HG03097 (cell line): Measurements from ENCODE around the gene UNC45A.
"Not testable (repeated sequence)": the region's sequence is repeated elsewhere in the genome, so short reads cannot be mapped to it uniquely, and the experiment has no call there.

ENCODE experiments used
- ATAC-seq: cut with Tn5 transposase; IDR thresholded peaks from one replicate; pipeline ENCODE4 v1.9.1; 2021; ENCODE audit not compliant: unreplicated experiment, low FRiP score

UNC45A gene

GRCh38 chr15:90915808-90916440 is 19.2 kb upstream of the UNC45A start:
- ATAC-seq: no peak

- no peak for ATAC-seq
Measured at GRCh38 chr15:90916461-90916860, 18.6 kb upstream of the UNC45A start.

GRCh38 chr15:90917569-90917968 is 17.5 kb upstream of the UNC45A start:
- ATAC-seq: no peak

- ATAC-seq: no peak
Measured at GRCh38 chr15:90918034-90918788, 16.9 kb upstream of the UNC45A start.

- ATAC-seq: no peak
Measured at GRCh38 chr15:90918835-90919234, 16.2 kb upstream of the UNC45A start.

GRCh38 chr15:90921887-90922286 is 13.2 kb upstream of the UNC45A start:
- ATAC-seq: no peak

GRCh38 chr15:90922712-90923322 is 12.3 kb upstream of the UNC45A start:
- ATAC-seq: not testable (repeated sequence)

GRCh38 chr15:90924375-90924774 is 10.7 kb upstream of the UNC45A start:
- peak; percentile 66 for ATAC-seq

- not testable (repeated sequence) for ATAC-seq
Measured at GRCh38 chr15:90926766-90927165, 8.3 kb upstream of the UNC45A start.

- not testable (repeated sequence) for ATAC-seq
Measured at GRCh38 chr15:90928106-90928505, 7.0 kb upstream of the UNC45A start.

- ATAC-seq: no peak
Measured at GRCh38 chr15:90929246-90930019, 5.7 kb upstream of the UNC45A start.

- ATAC-seq: no peak
Measured at GRCh38 chr15:90930861-90931574, 4.1 kb upstream of the UNC45A start.

- no peak for ATAC-seq
Measured at GRCh38 chr15:90931575-90931827, 3.6 kb upstream of the UNC45A start.

GRCh38 chr15:90931828-90932659 is 3.0 kb upstream of the UNC45A start, which contains the start of gene HDDC3:
TSS of gene HDDC3 (minus strand) at chr15:90932549. CDS start at chr15:90932540, 9 bp downstream.
- peak; percentile 40 for ATAC-seq

- no peak for ATAC-seq
Measured at GRCh38 chr15:90932660-90932991, 2.5 kb upstream of the UNC45A start.

- no peak for ATAC-seq
Measured at GRCh38 chr15:90933301-90933700, 1.8 kb upstream of the UNC45A start.

GRCh38 chr15:90934256-90934948 is 683 bp upstream of the UNC45A start:
- ATAC-seq: peak; percentile 29

- ATAC-seq: no peak
Measured at GRCh38 chr15:90936823-90937222, 1.7 kb downstream of the UNC45A start.

- no peak for ATAC-seq
Measured at GRCh38 chr15:90938261-90938660, 3.2 kb downstream of the UNC45A start.
